K562 (cell line): ENCODE measurements around the gene NT5C3B. TPM values are rescaled to one million over a fixed set of nuclear protein-coding genes. Genes with fewer than 3 reads are reported as not detected.

Experiments
- ATAC-seq: fragments of 200-7000 bp; cut with Tn5 transposase; 3 replicates; pipeline ENCODE4 v1.9.1; 2020; ENCODE audit warnings: moderate library complexity
- BruUV-seq: library from RNA; stranded (reverse); fragments of 400-500 nt; replicated peaks from 2 replicates; lab custom pipeline; 2021; lab: Mats Ljungman, UMichigan
- CTCF ChIA-PET: fragments of 300-600 bp; formaldehyde crosslinking; extraction: SDS; loops from one replicate; lab custom pipeline; 2021; ENCODE audit warnings: low intra/inter-chr PET ratio; lab: Yijun Ruan, JAX
- POLR2A ChIA-PET: fragments of 300-600, 350-650 bp; sonication (Branson Sonifier 250); formaldehyde crosslinking; extraction: SDS; loops from one replicate; lab custom pipeline; 2021; ENCODE audit warnings: antibody characterized with exemption, inconsistent platforms; lab: Yijun Ruan, JAX
- DNase-seq, 4 experiments: peaks; one replicate each; pipeline versions ENCODE4 v3.0.0 to v3.0.0-alpha.2; 2011 to 2018; ENCODE audit warnings: low spot score in 3 of 4, mixed read lengths in 3 of 4; ENCODE audit errors: extremely low read depth in 1 of 4
- FAIRE-seq: peaks from 2 replicates; lab custom pipeline; 2011; peaks lifted over from hg19 to GRCh38; lab: Jason Lieb, UNC
- H2AFZ ChIP-seq: 2 replicates; pipeline ENCODE4 v1.6.0; 2011; ENCODE audit warnings: low read depth, low read length, control low read depth, inconsistent platforms
- H3K27ac ChIP-seq: fragments of 200-600 bp; 3 replicates; pipeline ENCODE4 v1.8.0; 2011; ENCODE audit warnings: low read depth, mild to moderate bottlenecking, control low read depth, inconsistent platforms, low read length, moderate library complexity, mixed read lengths; ENCODE audit errors: extremely low read depth
- H3K27me3 ChIP-seq, 2 experiments: fragments of 300-600 bp in 1 of 2; 2 replicates in 1 of 2; 3 replicates in 1 of 2; pipeline versions ENCODE4 v1.6.0 to v1.8.0; 2011; ENCODE audit warnings: inconsistent platforms in 2 of 2, low read length in 2 of 2, mild to moderate bottlenecking in 1 of 2, mixed read lengths in 1 of 2, moderate library complexity in 1 of 2; ENCODE audit not compliant: control insufficient read depth in 2 of 2, insufficient read depth in 2 of 2
- H3K36me3 ChIP-seq: fragments of 300-600 bp; 3 replicates; pipeline ENCODE4 v1.8.0; 2011; ENCODE audit warnings: mild to moderate bottlenecking, low read length, inconsistent platforms; ENCODE audit not compliant: control insufficient read depth, insufficient read depth
- H3K4me1 ChIP-seq, 2 experiments: fragments of 200-600 bp in 1 of 2; replicated peaks in 1 of 2; 2 replicates in 1 of 2; 3 replicates in 1 of 2; pipeline versions ENCODE4 v1.5.1 to v1.8.0; 2011; ENCODE audit warnings: inconsistent platforms in 2 of 2, low read length in 2 of 2, mild to moderate bottlenecking in 1 of 2, mixed read lengths in 1 of 2, moderate library complexity in 1 of 2; ENCODE audit not compliant: control insufficient read depth in 2 of 2, insufficient read depth in 2 of 2
- H3K4me2 ChIP-seq: 2 replicates; pipeline ENCODE4 v1.6.1; 2011; ENCODE audit warnings: low read length, control low read depth, inconsistent platforms, mixed read lengths; ENCODE audit not compliant: insufficient read depth
- H3K4me3 ChIP-seq: fragments of 200-600 bp; sonication (generic), shearing (Covaris generic); 2 replicates; pipeline ENCODE4 v1.5.1; 2016; ENCODE audit warnings: control low read depth, inconsistent platforms
- H3K79me2 ChIP-seq: fragments of 200-600 bp; 3 replicates; pipeline ENCODE4 v1.8.0; 2011; ENCODE audit warnings: low read length, inconsistent platforms; ENCODE audit not compliant: control insufficient read depth, insufficient read depth
- H3K9ac ChIP-seq, 2 experiments: 2 replicates each; pipeline versions ENCODE4 v1.6.0 to v1.6.1; 2011; ENCODE audit warnings: low read depth in 2 of 2, low read length in 2 of 2, control low read depth in 1 of 2, inconsistent platforms in 1 of 2, mild to moderate bottlenecking in 1 of 2, mixed read lengths in 1 of 2; ENCODE audit not compliant: insufficient read depth in 1 of 2
- H3K9me1 ChIP-seq: one replicate; pipeline ENCODE4 v1.6.0; 2011; ENCODE audit warnings: inconsistent platforms, mild to moderate bottlenecking, low read length, moderate library complexity; ENCODE audit not compliant: control insufficient read depth, insufficient read depth
- H3K9me3 ChIP-seq: replicated peaks from 2 replicates; pipeline ENCODE4 v1.5.1; 2011; ENCODE audit warnings: low read depth, low read length, inconsistent platforms; ENCODE audit not compliant: control insufficient read depth, insufficient read depth
- H4K20me1 ChIP-seq: replicated peaks from 2 replicates; pipeline ENCODE4 v1.6.1; 2011; ENCODE audit warnings: low read length, inconsistent platforms, mixed read lengths; ENCODE audit not compliant: control insufficient read depth, insufficient read depth
- CLOCK ChIP-seq: fragments of 250-450 bp; sonication (Bioruptor Pico); IDR thresholded peaks from 2 replicates; pipeline ENCODE4 v1.4.0; 2020; ENCODE audit warnings: mild to moderate bottlenecking, moderate library complexity, borderline replicate concordance
- CTCF ChIP-seq, 3 experiments: IDR thresholded peaks in 2 of 3; conservative IDR thresholded peaks in 1 of 3; 2 replicates each; pipeline ENCODE4 v1.5.1; 2011 to 2012; ENCODE audit warnings: low read length in 3 of 3, mild to moderate bottlenecking in 3 of 3, control low read depth in 2 of 3, improper control_type of control experiment in 1 of 3, inconsistent platforms in 1 of 3, low read depth in 1 of 3, mixed read lengths in 1 of 3, moderate library complexity in 1 of 3; ENCODE audit not compliant: insufficient read depth in 2 of 3
- ESRRA ChIP-seq: fragments of 450-650 bp; IDR thresholded peaks from 2 replicates; pipeline ENCODE4 v1.6.1; 2014; ENCODE audit warnings: low read depth, mild to moderate bottlenecking, moderate library complexity, borderline replicate concordance
- NR2F6 ChIP-seq: fragments of 450-650 bp; formaldehyde crosslinking; IDR thresholded peaks from 2 replicates; pipeline ENCODE4 v1.4.0; 2020; ENCODE audit warnings: mild to moderate bottlenecking
- NR3C1 ChIP-seq: sonication (generic); formaldehyde crosslinking; IDR thresholded peaks from 2 replicates; pipeline ENCODE4 v1.8.1; 2022; ENCODE audit warnings: missing genetic modification reagents
- POLR2G ChIP-seq: fragments of 200-400 bp; formaldehyde crosslinking; IDR thresholded peaks from 2 replicates; pipeline ENCODE4 v1.6.1; 2017; ENCODE audit warnings: low read depth, mild to moderate bottlenecking, antibody characterized with exemption, low read length, moderate library complexity
- SP2 ChIP-seq: IDR thresholded peaks from 2 replicates; pipeline ENCODE4 v1.6.1; 2011; ENCODE audit warnings: mild to moderate bottlenecking, low read depth, low read length, moderate library complexity; ENCODE audit not compliant: poor library complexity, severe bottlenecking; ENCODE audit errors: extremely low read depth
- SRSF9 ChIP-seq: fragments of 200-400 bp; formaldehyde crosslinking; IDR thresholded peaks from 2 replicates; pipeline ENCODE4 v1.6.1; 2017; ENCODE audit warnings: low read depth, low read length, borderline replicate concordance
- TAL1 ChIP-seq: fragments of 450-650 bp; IDR thresholded peaks from 2 replicates; pipeline ENCODE4 v1.6.1; 2016; ENCODE audit warnings: mild to moderate bottlenecking
- TFAP4 ChIP-seq: sonication (generic); formaldehyde crosslinking; IDR thresholded peaks from 2 replicates; pipeline ENCODE4 v1.8.0; 2022; ENCODE audit warnings: missing genetic modification reagents, mild to moderate bottlenecking, moderate library complexity, borderline replicate concordance
- ZBTB8A ChIP-seq: fragments of 450-650 bp; IDR thresholded peaks from 2 replicates; pipeline ENCODE4 v1.6.1; 2018; ENCODE audit warnings: mild to moderate bottlenecking, moderate library complexity; ENCODE audit not compliant: partially characterized antibody
- ZEB2 ChIP-seq: fragments of 450-650 bp; IDR thresholded peaks from 2 replicates; pipeline ENCODE4 v1.6.1; 2016
- ZFP30 ChIP-seq: fragments of 250-450 bp; sonication (Bioruptor Pico); IDR thresholded peaks from 2 replicates; pipeline ENCODE4 v1.8.0; 2022; ENCODE audit warnings: moderate library complexity, mild to moderate bottlenecking, inconsistent platforms, borderline replicate concordance
- ZNF184 ChIP-seq: sonication (generic); formaldehyde crosslinking; IDR thresholded peaks from 2 replicates; pipeline ENCODE4 v1.5.0; 2020; ENCODE audit warnings: missing genetic modification reagents
- ZNF277 ChIP-seq: fragments of 250-450 bp; sonication (Bioruptor Pico); IDR thresholded peaks from 2 replicates; pipeline ENCODE4 v1.8.0; 2022; ENCODE audit warnings: inconsistent platforms, mild to moderate bottlenecking, moderate library complexity, borderline replicate concordance
- WGBS: fragments of 100-300 bp; shearing (Covaris generic); methylation state at CpG from one replicate; pipeline ENCODE4 v1.1.6; 2016; ENCODE audit warnings: low coverage, mixed read lengths; ENCODE audit not compliant: insufficient coverage; ENCODE audit errors: missing lambda C conversion rate; 5-methylcytosine and 5-hydroxymethylcytosine counted together
- in situ Hi-C: fragments of 300-500 bp; cut with MboI; formaldehyde crosslinking; loops from 4 replicates; pipeline ENCODE4 v1.15.0; 2018; ENCODE audit warnings: inconsistent platforms, mixed read lengths
- intact Hi-C: fragments of 100-400 bp; cut with micrococcal nuclease; formaldehyde crosslinking; loops from 2 replicates; pipeline ENCODE4 v1.14.2; 2022
- polyA plus RNA-seq, 8 experiments: library from polyadenylated mRNA; depleted of rRNA in 4 of 8; stranded (reverse) in 5 of 8; unstranded in 3 of 8; fragments of >200 nt; fragmentation: Nextera tagmentation in 2 of 8; fragmentation: Illumina TruSeq in 1 of 8; extraction: Ambion mirVana in 2 of 8; extraction: Trizol in 1 of 8; gene quantifications; 2 replicates each; pipeline versions ENCODE4 v1.2.1 to v1.2.3, GENCODE V29; 2011 to 2014; ENCODE audit warnings: inconsistent platforms in 1 of 8, missing spikeins in 1 of 8
- total RNA-seq, 7 experiments: library from RNA; depleted of rRNA in 6 of 7; stranded (reverse); fragments of >200 nt in 6 of 7; fragmentation: Illumina TruSeq in 2 of 7; extraction: Trizol in 2 of 7; gene quantifications; 2 replicates each; pipeline versions ENCODE4 v1.2.1 to v1.2.3, GENCODE V29; 2011 to 2021; ENCODE audit warnings: low replicate concordance in 1 of 7

Gene NT5C3B
- total and polyA plus RNA-seq, 9 of the 15 experiments (the other 6 are each of a cell fraction or from before 2014, with no cell fraction given), result 2.0 to 166 (median 85.0) TPM

GRCh38 chr17:41844971-41845370 is 8.9 kb upstream of the NT5C3B start:
- H3K27me3 ChIP-seq, result no peaks in the 10 kb centered on the region
- WGBS, result 66% methylated on average over 6 of the region's 6 CpGs
- TF ChIP-seq POLR2G, result no peak
- TF ChIP-seq ZBTB8A, result no peak
- no peak for TF ChIP-seq NR2F6 (CRISPR knock-in tag)
- TF ChIP-seq ZNF277 (CRISPR knock-in tag), result no peak
- TF ChIP-seq ZNF184 (CRISPR knock-in tag), result no peak
- no peak for TF ChIP-seq CTCF (IDR thresholded peaks at IDR 0.05 in 2 of 3, conservative IDR thresholded peaks at IDR 0.05 in 1 of 3; ENCODE audit: insufficient read depth in 2 of 3, low read depth in 1 of 3, low read length in 3 of 3)
- no peak for TF ChIP-seq ZFP30 (CRISPR knock-in tag)
- TF ChIP-seq ZEB2, result no peak
- TF ChIP-seq SRSF9, result no peak
- no peak for TF ChIP-seq SP2
- no peak for TF ChIP-seq NR3C1 (CRISPR knock-in tag)
- TF ChIP-seq TFAP4 (CRISPR knock-in tag), result no peak
- TF ChIP-seq ESRRA, result no peak
- no peak for TF ChIP-seq TAL1
- no peak for TF ChIP-seq CLOCK (CRISPR knock-in tag)
- TF ChIP-seq, all 486 proteins: peak for 0
- ChIA-PET POLR2A (no interaction called here), CTCF (no interaction called here)
- no peaks in the 10 kb centered on the region; a peak in 1 of 5 replicates for H3K4me1 ChIP-seq
- H3K9me1 ChIP-seq, result no peaks in the 10 kb centered on the region
- H3K9ac ChIP-seq, result no peak overlapping the region
- FAIRE-seq, result no peak
- no peak overlapping the region for H2AFZ ChIP-seq
- no peaks in the 10 kb centered on the region for H4K20me1 ChIP-seq
- BruUV-seq, result no TSS peak
- no peak for ATAC-seq
- H3K4me3 ChIP-seq, result no peak overlapping the region
- no peaks in the 10 kb centered on the region for H3K9me3 ChIP-seq
- peaks cover 8% of the 10 kb centered on the region; the same call in 1 of the 3 replicates for H3K79me2 ChIP-seq
- in situ Hi-C loops (no loop called here), intact Hi-C loops (no loop called here)
- no peak for DNase-seq
- H3K27ac ChIP-seq, result no peak overlapping the region
- no peaks in the 10 kb centered on the region for H3K36me3 ChIP-seq
- no peak overlapping the region for H3K4me2 ChIP-seq
